HTR-8/SVneo (cell line): Measurements from ENCODE around the gene ARHGAP30.
"Not testable (repeated sequence)": the region's sequence is repeated elsewhere in the genome, so short reads cannot be mapped to it uniquely, and the experiment has no call there.

Experiments used
- DNase-seq: peaks from one replicate; pipeline ENCODE4 v3.0.0; 2011; ENCODE audit warnings: low spot score, mixed read lengths; ENCODE audit not compliant: insufficient read length
- FAIRE-seq: peaks from 2 replicates; lab custom pipeline; 2011; peaks lifted over from hg19 to GRCh38; lab: Jason Lieb, UNC

The ARHGAP30 gene

DNA sequence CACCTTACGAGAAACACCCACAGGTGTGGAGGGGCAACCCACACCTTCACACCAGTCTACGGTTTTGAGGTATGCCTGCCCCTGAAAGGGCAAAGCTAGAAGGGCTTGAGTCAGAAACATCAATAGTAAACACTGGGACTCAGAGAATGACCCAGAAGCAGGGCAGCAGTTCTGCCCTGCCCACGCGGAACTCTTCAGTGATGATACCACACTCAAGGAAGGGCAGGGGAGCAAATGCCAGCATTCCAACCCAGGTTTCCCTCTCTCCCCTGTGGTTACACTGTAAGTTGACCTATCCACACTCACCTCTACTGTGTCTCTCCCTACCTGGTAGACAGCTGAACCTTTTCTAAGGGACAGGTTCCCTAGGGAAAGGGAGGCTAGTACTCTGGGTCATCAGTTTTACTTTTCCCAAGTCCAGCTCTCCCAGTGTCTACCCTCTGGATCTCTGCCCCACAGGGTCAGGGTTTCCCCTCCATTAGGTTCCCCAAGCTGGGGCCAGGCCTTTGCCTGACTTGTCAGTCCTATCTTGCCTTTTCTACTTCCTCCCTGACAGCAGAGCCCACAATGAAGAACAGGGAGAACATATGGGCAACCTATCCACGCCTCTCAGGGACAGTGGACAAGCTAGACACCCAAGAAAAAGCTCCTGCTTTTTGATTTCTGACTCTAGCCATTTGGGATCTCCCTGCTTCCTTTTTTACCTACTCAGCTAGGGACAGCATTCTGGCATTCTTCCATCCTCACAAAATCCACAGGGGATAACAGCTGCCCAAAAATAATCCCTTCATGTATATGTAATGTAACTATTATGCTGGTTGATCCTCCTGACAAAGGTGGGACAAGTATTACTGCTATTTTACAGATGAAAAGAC is 51.7 kb downstream of the ARHGAP30 start:
- DNase-seq (no peak), FAIRE-seq (no peak)

DNA sequence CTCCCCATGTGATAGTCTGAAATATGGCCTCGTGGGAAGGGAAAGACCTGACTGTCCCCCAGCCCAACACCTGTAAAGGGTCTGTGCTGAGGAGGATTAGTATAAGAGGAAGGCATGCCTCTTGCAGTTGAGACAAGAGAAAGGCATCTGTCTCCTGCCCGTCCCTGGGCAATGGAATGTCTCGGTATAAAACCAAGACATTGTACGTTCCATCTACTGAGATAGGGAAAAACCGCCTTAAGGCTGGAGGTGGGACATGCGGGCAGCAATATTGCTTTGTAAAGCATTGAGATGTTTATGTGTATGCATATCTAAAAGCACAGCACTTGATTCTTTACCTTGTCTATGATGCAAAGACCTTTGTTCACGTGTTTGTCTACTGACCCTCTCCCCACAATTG is 52.5 kb downstream of the ARHGAP30 start:
- FAIRE-seq, DNase-seq: not testable (repeated sequence)

DNA sequence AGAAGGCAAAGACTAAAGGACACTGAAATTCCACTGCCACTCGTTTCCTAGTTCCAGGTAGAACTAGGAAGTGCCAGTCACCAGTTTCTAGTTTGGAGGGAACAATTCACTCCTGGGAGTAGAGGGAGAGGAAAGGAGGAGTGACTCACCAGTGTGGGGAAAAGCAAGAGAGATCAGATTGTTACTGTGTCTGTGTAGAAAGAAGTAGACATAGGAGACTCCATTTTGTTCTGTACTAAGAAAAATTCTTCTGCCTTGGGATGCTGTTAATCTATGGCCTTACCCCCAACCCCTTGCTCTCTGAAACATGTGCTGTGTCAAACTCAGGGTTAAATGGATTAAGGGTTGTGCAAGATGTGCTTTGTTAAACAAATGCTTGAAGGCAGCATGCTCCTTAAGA is 53.0 kb downstream of the ARHGAP30 start:
- DNase-seq, FAIRE-seq: not testable (repeated sequence)

DNA sequence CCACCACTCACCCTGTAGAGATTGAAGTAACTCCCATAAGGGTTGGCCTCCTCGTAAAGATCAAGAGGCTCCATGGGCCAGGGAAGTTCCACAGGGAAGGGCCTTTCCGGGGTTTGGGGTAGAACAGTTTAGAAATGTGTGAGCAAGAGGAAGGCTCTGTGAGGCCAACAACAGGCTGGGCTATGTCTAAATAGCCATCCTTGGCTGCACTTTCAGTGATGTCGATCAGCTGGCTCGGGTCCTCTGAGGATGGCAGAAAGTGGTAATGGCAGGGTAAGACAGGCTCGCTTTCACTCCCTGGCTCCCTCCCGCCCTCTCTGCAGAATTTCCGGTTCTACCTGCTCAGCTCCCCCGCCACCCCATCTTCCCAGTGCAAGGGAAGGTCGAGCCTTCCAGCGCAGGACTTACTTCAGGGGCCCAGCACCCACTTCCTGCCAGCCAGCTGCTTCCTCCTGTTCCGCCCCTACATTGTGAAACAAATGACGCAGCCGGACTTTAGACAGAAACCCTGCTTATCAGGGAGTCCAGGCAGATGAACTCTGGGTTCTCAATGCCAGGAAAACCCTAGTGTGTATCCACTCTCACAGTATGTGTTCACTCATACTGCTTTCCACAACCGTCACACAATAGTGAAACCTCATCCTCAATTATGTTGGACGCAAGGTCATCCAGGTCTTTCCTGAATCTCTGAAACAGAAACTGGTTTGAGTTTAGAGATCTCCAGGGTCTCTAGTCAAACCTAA is 56.0 kb downstream of the ARHGAP30 start:
- DNase-seq (peak; percentile 73), FAIRE-seq (no peak)

DNA sequence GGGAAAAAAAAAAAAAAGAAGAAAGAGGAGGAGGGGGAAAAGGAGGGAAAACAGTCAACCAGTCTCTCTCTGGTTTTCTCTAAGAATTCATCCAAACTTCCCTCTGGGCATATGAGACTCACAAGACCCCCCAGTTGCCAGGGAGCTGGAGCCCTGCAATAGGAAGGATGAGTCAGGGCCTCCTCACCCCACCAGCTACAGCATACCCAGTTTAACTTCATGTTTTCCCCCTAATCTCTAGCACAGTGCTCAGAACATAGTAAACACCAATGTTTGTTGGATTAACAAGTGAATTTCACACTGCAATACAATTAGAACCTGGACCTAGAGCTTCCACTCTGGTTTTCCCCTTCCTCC is 56.6 kb downstream of the ARHGAP30 start:
- DNase-seq (no peak), FAIRE-seq (no peak)

DNA sequence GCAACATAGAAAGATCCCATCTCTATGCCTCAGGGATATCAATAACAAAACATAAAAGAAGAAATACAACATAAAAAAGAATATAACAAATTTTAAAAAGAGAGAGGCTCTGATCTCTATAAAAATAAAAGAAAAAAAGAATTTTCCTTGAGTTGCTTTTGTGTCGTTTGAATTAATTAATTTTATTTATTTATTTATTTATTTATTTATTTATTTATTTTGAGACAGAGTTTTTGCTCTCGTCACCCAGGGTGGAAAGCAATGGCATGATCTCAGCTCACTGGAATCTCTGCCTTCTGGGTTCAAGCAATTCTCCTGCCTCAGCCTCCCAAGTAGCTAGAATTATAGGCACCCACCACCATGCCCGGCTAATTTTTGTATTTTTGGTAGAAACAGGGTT is 57.3 kb downstream of the ARHGAP30 start:
- DNase-seq (no peak), FAIRE-seq (no peak)

DNA sequence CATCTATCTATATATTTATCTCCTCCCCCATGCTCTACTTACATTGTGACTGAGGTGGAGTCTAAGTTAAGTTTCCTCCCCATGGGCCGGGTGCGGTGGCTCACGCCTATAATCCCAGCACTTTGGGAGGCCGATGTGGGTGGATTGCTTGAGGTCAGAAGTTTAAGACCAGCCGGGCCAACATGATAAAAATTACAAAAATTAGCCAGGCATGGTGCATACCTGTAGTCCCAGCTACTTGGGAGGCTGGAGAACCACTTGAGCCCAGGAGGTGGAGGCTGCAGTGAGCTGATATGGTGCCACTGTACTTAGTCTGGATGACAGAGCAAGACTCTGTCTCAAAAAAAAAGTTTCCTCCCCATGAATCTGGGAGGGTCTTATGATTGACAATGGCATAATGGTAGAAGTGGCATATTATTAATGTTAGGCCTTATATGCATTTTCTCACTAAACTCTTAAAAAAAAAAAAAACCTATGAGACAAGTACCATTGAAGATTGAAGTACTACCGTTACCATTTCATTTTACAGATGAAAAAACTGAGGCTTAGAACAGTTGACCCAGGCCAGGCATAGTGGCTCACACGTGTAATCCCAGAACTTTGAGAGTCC is 60.0 kb downstream of the ARHGAP30 start:
- FAIRE-seq, result no peak

DNA sequence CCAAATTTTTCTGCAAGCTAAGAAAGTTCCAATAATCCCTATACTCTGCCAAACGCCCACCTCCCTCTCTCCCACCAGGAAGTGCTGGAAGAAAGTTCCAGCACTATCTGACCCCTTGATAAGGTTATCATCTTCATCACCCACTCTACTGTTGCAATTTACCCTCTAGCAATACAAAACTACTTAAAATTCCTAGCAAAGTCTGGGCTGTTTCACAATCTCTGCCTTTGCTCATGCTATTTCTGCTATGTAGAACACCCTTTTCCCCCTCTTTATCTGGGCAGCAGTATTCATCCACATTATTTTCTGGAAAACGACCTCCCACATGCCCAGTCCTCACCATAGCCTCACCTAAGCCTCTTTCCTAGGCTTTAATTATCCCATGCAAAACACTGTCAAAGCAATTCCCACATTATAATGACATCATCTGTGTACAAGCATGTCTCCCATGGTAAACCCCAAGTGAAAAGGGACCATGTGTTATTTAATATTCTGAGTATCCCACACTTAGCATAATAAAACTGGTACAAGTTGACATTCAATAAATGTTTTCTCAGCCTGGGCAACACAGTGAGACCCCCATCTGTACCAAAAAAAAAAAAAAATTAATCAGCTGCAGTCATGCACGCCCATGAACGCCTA is 60.7 kb downstream of the ARHGAP30 start:
- FAIRE-seq, result no peak
- DNase-seq, result no peak

More for the DNA sequence above, 60.0 kb downstream of the ARHGAP30 start:
- DNase-seq, result no peak

DNA sequence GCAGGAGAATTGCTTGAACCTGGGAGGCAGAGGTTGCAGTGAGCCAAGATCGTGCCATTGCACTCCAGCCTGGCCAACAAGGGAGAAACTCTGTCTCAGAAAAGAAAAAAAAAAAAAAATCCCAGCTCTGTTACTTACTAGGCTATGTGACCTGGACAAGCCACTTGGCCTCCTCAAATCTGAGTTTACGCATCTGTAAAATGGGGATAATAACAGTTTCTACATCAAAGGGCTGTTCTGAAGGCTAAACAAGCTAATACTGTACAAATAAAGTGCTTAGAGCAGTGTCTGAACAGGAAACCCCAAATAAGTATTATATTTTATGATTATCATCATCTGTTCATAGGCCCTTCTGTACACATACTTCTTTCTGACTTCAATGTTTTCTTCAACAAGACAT is 62.3 kb downstream of the ARHGAP30 start:
- FAIRE-seq, result no peak
- DNase-seq, result no peak

DNA sequence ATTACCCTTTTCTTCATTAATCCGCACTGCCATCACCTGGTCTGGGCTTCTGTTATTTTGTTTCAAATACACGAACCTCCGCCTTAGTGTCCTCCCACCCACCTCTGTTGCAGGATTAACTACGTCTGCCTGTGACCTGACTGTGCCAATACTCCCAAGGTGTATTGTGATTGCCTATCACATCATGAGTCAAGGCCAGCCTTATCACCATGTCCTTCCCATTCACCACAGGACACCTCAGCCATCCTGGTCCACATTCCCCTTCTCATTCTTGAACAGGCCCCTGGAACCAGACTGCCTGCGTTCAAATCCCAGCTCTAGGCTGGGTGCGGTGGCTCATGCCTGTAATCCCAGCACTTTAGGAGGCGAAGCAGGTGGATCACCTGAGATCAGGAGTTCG is 63.1 kb downstream of the ARHGAP30 start:
- FAIRE-seq (no peak), DNase-seq (no peak)

DNA sequence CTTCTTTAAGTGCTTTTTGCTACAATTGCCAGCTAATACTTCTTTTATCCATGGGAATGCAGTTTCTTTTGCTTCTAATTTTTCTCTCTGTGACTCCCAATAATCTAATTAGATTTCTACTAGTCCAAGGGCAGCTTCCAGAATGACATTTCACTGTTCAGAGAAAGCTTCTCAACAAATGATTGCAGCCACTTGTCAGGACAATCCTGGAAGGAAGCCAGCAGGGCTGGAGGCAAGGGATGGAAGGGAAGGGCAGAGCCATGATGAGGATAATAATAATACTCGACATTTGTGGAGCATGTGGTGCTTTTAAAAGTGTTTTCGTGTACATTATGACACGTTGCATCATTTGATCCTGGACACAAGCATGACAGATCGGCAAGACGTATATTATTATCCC is 68.2 kb downstream of the ARHGAP30 start:
- no peak for FAIRE-seq
- DNase-seq, result no peak

DNA sequence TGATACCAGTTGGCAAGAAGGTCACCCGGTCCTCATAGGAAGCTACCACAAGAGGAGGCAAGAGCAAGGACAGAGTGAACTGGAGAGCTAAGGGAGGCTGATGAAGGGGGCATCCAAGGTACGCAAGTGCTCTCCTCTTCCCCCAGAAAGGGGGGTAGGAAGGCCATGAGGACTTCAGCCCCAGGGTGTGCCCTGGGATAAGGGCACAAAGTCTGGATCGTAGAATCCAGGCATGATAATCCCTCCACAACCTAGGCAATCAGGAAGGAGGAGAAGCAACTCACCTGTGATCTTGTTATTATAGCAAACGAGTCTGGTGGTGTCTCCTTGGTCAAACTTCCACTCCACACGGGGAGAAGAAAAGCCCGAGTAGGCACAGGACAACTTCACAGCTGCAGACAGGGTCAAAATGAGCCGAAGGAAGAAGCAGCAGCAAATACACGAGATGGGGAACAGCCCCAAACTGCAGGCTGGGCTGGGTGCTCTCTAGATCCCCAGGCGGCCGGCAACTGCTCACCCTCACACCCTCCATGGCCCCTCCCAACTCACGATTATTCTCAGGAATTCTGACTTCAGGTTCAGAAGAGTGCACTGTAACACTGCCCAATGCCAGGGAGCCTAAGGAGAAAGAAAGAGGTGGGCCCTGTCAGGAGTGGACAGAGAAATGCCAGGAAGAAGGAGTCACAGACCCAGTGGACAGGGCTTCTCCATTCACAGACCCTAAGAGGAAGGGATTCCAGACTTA is 68.8 kb downstream of the ARHGAP30 start:
- FAIRE-seq, result no peak
- DNase-seq, result no peak

DNA sequence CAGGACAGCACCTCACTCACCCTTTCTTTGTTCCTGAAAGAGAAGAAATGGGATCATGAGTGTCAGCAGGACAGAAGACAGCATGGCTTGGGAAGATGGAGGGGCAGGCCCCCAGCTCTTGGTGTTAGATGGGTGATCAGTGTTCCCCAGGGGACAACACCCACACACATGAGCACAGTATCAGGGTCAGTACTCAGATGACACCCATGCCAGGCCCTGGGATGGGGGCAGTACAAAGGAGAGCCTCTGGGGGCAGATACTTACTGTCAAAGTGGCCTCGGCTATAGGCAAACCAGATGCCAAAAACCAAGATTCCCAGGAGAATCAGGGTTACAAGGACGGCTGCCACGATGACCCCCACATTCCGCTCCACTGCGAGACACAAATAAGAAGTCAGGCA is 70.3 kb downstream of the ARHGAP30 start:
- FAIRE-seq (no peak), DNase-seq (no peak)

DNA sequence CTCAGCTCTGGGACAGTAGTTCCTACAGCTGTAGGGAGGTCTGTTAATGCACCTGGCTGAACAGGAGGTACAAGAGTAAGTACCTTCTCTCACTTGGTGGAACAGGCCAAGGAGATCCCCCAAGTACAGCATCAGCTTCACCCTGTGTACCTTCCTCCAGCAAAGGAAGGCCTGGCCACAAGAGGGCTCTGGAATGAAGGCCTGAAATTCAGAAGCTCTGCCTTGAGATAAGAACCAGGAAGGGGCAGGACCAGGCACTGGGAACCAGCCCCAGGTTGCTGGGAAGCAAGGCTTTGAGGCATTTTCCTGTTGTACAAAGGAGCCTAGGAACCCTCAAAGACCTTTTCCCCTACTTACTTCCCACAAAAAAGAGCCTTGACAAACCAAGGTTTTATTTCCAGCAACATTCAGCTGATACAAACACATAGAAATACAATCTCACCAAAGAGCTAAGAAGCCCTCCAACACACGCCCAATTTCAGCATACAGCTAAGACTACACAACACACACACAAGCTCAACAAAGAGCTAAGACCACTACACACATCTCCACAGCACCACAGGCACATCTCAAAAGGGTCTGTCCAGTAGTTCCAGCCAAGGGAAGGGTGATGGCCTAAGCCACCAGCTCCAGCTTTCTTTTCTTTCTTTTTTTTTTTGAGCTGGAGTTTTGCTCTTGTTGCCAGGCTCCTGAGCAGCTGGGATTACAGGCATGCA is 72.2 kb downstream of the ARHGAP30 start:
- DNase-seq (no peak), FAIRE-seq (no peak)
